ENCODE results near the gene RABGGTA. TPM values are rescaled to one million over a fixed set of nuclear protein-coding genes. Genes with fewer than 3 reads are reported as not detected.
A peak's percentile ranks its signal among the peaks of the same experiment; 100 is the strongest.
"Not testable (repeated sequence)": the region's sequence is repeated elsewhere in the genome, so short reads cannot be mapped to it uniquely, and the experiment has no call there.

The RABGGTA gene
- total RNA-seq, 1 donor from 2014 or later = 70.5 TPM

GRCh38 chr14:24250354-24250753, 21.0 kb downstream of the RABGGTA start:
- ChIA-PET POLR2A (interaction anchor here (1.1 kb wide), 1 partner anchor 8 kb away, joined by 6 read pairs; the partner anchor contains the start of gene TINF2), CTCF (no interaction called here)
- TF ChIP-seq, protein P1, sequence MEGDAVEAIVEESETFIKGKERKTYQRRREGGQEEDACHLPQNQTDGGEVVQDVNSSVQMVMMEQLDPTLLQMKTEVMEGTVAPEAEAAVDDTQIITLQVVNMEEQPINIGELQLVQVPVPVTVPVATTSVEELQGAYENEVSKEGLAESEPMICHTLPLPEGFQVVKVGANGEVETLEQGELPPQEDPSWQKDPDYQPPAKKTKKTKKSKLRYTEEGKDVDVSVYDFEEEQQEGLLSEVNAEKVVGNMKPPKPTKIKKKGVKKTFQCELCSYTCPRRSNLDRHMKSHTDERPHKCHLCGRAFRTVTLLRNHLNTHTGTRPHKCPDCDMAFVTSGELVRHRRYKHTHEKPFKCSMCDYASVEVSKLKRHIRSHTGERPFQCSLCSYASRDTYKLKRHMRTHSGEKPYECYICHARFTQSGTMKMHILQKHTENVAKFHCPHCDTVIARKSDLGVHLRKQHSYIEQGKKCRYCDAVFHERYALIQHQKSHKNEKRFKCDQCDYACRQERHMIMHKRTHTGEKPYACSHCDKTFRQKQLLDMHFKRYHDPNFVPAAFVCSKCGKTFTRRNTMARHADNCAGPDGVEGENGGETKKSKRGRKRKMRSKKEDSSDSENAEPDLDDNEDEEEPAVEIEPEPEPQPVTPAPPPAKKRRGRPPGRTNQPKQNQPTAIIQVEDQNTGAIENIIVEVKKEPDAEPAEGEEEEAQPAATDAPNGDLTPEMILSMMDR (IDR thresholded peaks at IDR 0.05) = no peak
- intact Hi-C loops (cut with micrococcal nuclease) = no loop called here
- H3K27me3 Mint-ChIP-seq = no peaks in the 10 kb centered on the region
- no peaks in the 10 kb centered on the region for H3K9me3 Mint-ChIP-seq
- peaks cover 23% of the 10 kb centered on the region for H3K36me3 Mint-ChIP-seq (ENCODE audit: low read depth)
- H3K4me3 Mint-ChIP-seq = no peak overlapping the region
- no peak for DNase-seq
- no peak overlapping the region for H3K27ac Mint-ChIP-seq
- no peak for ATAC-seq (ENCODE audit: low read depth)
- H3K4me1 Mint-ChIP-seq = peaks cover 11% of the 10 kb centered on the region

GRCh38 chr14:24249230-24250021, 22.0 kb downstream of the RABGGTA start:
- H3K4me1 Mint-ChIP-seq = peaks cover 14% of the 10 kb centered on the region
- ATAC-seq (ENCODE audit: low read depth) (no peak), DNase-seq (no peak)
- H3K36me3 Mint-ChIP-seq (ENCODE audit: low read depth) = peaks cover 18% of the 10 kb centered on the region
- ChIA-PET CTCF (interaction anchor here (0.7 to 1.5 kb wide), 3 partner anchors 21 to 59 kb away, joined by 3 to 4 read pairs (median 4); partner anchors contain the start of genes CIDEB and RABGGTA), POLR2A (interaction anchor here (1.0 to 1.6 kb wide), 3 partner anchors 21 to 47 kb away, joined by 3 to 7 read pairs (median 5); partner anchors contain the start of gene RABGGTA)
- no peak overlapping the region for H3K4me3 Mint-ChIP-seq
- no peaks in the 10 kb centered on the region for H3K9me3 Mint-ChIP-seq
- no peak overlapping the region for H3K27ac Mint-ChIP-seq
- intact Hi-C loops (cut with micrococcal nuclease) = no loop called here
- TF ChIP-seq, protein P1 (IDR thresholded peaks at IDR 0.05) = no peak
- no peaks in the 10 kb centered on the region for H3K27me3 Mint-ChIP-seq

DNA sequence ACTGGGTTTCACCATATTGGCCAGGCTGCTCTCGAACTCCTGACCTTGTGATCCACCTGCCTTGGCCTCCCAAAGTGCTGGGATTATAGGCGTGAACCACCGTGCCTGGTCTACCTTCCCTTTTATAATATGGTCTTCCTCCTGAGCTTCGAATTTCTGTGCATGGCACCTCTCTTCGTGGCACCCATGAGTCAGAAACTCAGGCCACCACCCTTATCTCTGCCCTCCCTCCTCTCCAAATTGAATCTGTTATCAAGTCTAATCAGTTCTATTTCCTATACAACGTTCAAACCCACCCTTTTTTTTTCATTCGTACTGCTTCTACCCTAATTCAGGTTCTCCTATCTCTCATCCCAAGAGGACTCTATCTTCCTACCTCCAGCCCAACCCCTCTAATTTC, 24.0 kb downstream of the RABGGTA start:
- intact Hi-C loops (cut with micrococcal nuclease) = no loop called here
- Mint-ChIP-seq H3K27me3 (no peaks in the 10 kb centered on the region), H3K36me3 (ENCODE audit: low read depth) (peaks cover 13% of the 10 kb centered on the region), H3K4me1 (peaks cover 27% of the 10 kb centered on the region), H3K4me3 (no peak overlapping the region), H3K9me3 (no peaks in the 10 kb centered on the region), H3K27ac (peak overlapping the region; percentile 65)
- TF ChIP-seq, protein P1 (IDR thresholded peaks at IDR 0.05) = no peak
- POLR2A ChIA-PET = interaction anchor here (0.6 to 11.1 kb wide), 16 partner anchors 10 to 1402 kb away, joined by 3 to 242 read pairs (median 4); partner anchors contain the start of genes CHMP4A, DCAF11, DHRS1 and MDP1
- ATAC-seq (ENCODE audit: low read depth) (no peak), DNase-seq (no peak)
- CTCF ChIA-PET = interaction anchor here (0.9 to 3.1 kb wide), 5 partner anchors 23 to 61 kb away, joined by 3 to 15 read pairs (median 4); partner anchors contain the start of gene CIDEB

DNA sequence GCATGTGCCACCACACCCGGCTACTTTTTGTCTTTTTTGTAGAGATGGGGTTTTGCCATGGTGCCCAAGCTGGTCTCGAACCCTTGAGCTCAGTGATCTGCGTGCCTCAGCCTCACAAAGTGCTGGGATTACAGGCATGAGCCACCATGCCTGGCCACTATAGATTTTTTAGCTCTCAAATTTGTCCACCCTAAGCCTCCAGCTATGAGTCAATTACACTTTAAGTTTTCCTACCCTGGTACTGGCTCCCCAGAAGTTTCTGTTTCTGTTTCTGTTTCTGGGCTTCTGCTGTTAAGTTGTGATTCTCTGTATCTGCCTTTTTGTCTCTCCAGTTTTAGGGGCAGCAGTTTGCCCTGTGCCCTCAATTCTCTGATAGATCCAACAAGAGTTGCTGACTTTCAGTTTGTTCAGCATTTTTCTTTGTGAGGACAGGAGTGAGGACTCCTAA, 24.6 kb downstream of the RABGGTA start:
- intact Hi-C loops (cut with micrococcal nuclease) = no loop called here
- peak; percentile 11 for DNase-seq
- ChIA-PET CTCF (interaction anchor here (0.9 to 3.1 kb wide), 6 partner anchors 24 to 61 kb away, joined by 3 to 15 read pairs (median 4); partner anchors contain the start of genes CIDEB, DHRS1 and NOP9), POLR2A (interaction anchor here (0.5 to 11.1 kb wide), 19 partner anchors 10 to 1402 kb away, joined by 3 to 242 read pairs (median 4); partner anchors contain the start of genes CHMP4A, DCAF11, DHRS1 and NOP9)
- TF ChIP-seq, protein P1 (IDR thresholded peaks at IDR 0.05) = no peak
- H3K36me3 Mint-ChIP-seq (ENCODE audit: low read depth) = peaks cover 17% of the 10 kb centered on the region
- H3K27me3 Mint-ChIP-seq = no peaks in the 10 kb centered on the region
- H3K27ac Mint-ChIP-seq = peak overlapping the region; percentile 90
- no peaks in the 10 kb centered on the region for H3K9me3 Mint-ChIP-seq
- peaks cover 32% of the 10 kb centered on the region for H3K4me1 Mint-ChIP-seq
- no peak for ATAC-seq (ENCODE audit: low read depth)
- H3K4me3 Mint-ChIP-seq = peak overlapping the region; percentile 76

- DNase-seq = peak; percentile 6
- H3K9me3 Mint-ChIP-seq; H3K27me3 Mint-ChIP-seq; intact Hi-C loops (cut with micrococcal nuclease); ATAC-seq (ENCODE audit: low read depth); H3K4me3 Mint-ChIP-seq; H3K27ac Mint-ChIP-seq: not testable (repeated sequence)
- POLR2A ChIA-PET = interaction anchor here (0.6 to 11.1 kb wide), 6 partner anchors 10 to 123 kb away, joined by 3 to 242 read pairs (median 18); partner anchors contain the start of genes DHRS1, NOP9 and RABGGTA
- Mint-ChIP-seq H3K4me1 (peaks cover 45% of the 10 kb centered on the region), H3K36me3 (ENCODE audit: low read depth) (peaks cover 22% of the 10 kb centered on the region)
- CTCF ChIA-PET = interaction anchor here (2.6 kb wide), 1 partner anchor 63 kb away, joined by 15 read pairs; the partner anchor contains the start of gene CIDEB
Measured at GRCh38 chr14:24245350-24245749, 26.0 kb downstream of the RABGGTA start.

Measured in activated B cell treated with CpG ODN at 0.5 μM for 24 hours (primary cell).